Uterus (tissue), 2 donors: ENCODE data around the gene SCT.

Source experiments
- POLR2A ChIP-seq, 2 donors: fragments of 450-650 bp; IDR thresholded peaks; one replicate each; pipeline ENCODE4 v1.6.1; 2016; ENCODE audit warnings: antibody characterized with exemption in 2 of 2, mild to moderate bottlenecking in 1 of 2, moderate library complexity in 1 of 2
- TF ChIP-seq, protein P1 (sequence below), 4 experiments: fragments of 200-600 bp in 2 of 4; fragments of 450-650 bp in 2 of 4; sonication (generic) in 2 of 4; IDR thresholded peaks; one replicate each; pipeline ENCODE4 v1.5.1; 2016 to 2019; ENCODE audit warnings: antibody characterized with exemption in 4 of 4, mild to moderate bottlenecking in 2 of 4, moderate library complexity in 1 of 4

DNA sequence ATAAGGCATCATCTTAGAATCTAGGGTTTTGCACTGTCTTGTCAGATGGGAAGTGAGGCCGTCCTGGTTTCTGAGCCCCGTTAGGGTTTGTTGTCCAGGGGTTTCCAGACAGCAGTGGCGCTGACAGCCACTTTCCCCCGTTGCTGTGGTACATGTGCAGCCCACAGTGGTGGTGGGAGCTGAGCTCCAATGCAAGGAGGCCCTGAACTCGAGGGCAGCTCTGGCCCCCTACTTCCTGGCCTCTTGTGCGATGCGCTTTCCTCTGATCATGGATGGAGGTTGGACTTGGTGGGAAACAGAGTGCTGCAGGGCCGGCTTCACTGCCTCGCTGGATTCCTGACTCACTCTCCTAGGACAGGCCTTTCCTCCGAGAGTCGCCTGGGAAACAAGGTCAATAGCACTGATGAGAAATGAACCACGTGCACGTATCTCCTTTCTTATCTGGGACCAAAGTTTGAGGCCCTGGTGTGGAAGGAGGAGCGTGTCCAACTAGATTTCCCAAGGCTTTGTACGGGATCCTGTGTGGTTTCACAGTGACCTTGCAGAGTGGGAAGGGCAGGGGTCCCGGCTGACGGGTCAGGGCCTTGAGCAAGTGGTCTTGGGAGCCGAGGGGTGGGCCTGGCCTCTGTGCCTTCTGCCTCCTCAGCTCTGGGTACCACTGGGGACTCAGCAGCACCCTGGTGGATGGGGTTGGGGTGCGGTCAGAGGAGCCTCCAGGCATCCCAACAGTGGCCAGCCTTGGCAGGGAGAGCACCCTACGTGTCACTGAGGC is 47.0 kb downstream of the SCT start:
- TF ChIP-seq, protein P1, sequence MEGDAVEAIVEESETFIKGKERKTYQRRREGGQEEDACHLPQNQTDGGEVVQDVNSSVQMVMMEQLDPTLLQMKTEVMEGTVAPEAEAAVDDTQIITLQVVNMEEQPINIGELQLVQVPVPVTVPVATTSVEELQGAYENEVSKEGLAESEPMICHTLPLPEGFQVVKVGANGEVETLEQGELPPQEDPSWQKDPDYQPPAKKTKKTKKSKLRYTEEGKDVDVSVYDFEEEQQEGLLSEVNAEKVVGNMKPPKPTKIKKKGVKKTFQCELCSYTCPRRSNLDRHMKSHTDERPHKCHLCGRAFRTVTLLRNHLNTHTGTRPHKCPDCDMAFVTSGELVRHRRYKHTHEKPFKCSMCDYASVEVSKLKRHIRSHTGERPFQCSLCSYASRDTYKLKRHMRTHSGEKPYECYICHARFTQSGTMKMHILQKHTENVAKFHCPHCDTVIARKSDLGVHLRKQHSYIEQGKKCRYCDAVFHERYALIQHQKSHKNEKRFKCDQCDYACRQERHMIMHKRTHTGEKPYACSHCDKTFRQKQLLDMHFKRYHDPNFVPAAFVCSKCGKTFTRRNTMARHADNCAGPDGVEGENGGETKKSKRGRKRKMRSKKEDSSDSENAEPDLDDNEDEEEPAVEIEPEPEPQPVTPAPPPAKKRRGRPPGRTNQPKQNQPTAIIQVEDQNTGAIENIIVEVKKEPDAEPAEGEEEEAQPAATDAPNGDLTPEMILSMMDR (IDR thresholded peaks at IDR 0.05): no peak
- no peak for TF ChIP-seq POLR2A (IDR thresholded peaks at IDR 0.05)
